BJ (cell line): ENCODE results near the gene EMX2. TPM values are rescaled to one million over a fixed set of nuclear protein-coding genes. Genes with fewer than 3 reads are reported as not detected.

Experiments
- CTCF ChIA-PET: fragments of 350-600 bp; formaldehyde crosslinking; extraction: SDS; loops from one replicate; lab custom pipeline; 2021; ENCODE audit warnings: antibody characterized with exemption, inconsistent platforms; lab: Yijun Ruan, JAX
- POLR2A ChIA-PET: fragments of 300-600 bp; sonication (Branson Sonifier 250); formaldehyde crosslinking; extraction: SDS; loops from one replicate; lab custom pipeline; 2021; ENCODE audit warnings: antibody characterized with exemption; lab: Charles Lee
- DNase-seq: peaks from one replicate; pipeline ENCODE4 v3.0.0-alpha.2; 2011; ENCODE audit warnings: low read depth
- H3K27me3 ChIP-seq: 2 replicates; pipeline ENCODE4 v1.6.0; 2011; ENCODE audit warnings: low read length; ENCODE audit not compliant: control insufficient read depth, insufficient read depth
- H3K36me3 ChIP-seq: 2 replicates; pipeline ENCODE4 v1.5.1; 2011; ENCODE audit warnings: low read length; ENCODE audit not compliant: control insufficient read depth, insufficient read depth
- H3K4me3 ChIP-seq: 2 replicates; pipeline ENCODE4 v1.5.1; 2011; ENCODE audit warnings: low read depth, mild to moderate bottlenecking, control low read depth, low read length
- polyA plus RNA-seq: library from polyadenylated mRNA; depleted of rRNA; stranded (reverse); fragments of >200 nt; gene quantifications from 2 replicates; pipeline ENCODE4 v1.2.3, GENCODE V29; 2011
- TF ChIP-seq, protein P1 (sequence below): IDR thresholded peaks from 2 replicates; pipeline ENCODE4 v1.5.1; 2011; ENCODE audit warnings: low read depth, mild to moderate bottlenecking, control low read depth, inconsistent platforms, low read length, moderate library complexity; ENCODE audit not compliant: insufficient read depth

The EMX2 gene
- polyA plus RNA-seq, 1 experiment, result 0.31 TPM

DNA sequence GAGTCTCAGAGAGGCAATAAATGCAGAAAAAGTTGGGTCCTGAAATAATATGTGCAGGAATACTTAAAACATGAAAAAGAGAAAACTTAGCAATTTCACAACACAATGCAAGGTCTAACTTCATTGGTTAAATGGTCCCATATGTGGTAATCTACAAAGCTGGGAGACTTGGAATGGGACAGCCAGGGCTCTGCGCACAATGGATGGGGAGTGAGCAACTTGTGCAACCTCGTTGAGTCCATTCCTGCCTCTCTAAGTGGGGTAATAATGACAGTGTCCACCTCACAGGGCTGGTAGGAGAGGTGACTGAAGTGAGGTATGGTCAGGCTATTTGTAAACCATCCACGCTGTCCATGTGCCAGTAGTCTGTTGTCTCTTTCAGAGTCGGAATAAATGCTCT, 11.8 kb upstream of the EMX2 start:
- Histone ChIP-seq H3K4me3 (no peak overlapping the region), H3K27me3 (peaks cover 35% of the 10 kb centered on the region), H3K36me3 (no peaks in the 10 kb centered on the region)
- ChIA-PET CTCF (no interaction called here), POLR2A (no interaction called here)
- TF ChIP-seq, protein P1, sequence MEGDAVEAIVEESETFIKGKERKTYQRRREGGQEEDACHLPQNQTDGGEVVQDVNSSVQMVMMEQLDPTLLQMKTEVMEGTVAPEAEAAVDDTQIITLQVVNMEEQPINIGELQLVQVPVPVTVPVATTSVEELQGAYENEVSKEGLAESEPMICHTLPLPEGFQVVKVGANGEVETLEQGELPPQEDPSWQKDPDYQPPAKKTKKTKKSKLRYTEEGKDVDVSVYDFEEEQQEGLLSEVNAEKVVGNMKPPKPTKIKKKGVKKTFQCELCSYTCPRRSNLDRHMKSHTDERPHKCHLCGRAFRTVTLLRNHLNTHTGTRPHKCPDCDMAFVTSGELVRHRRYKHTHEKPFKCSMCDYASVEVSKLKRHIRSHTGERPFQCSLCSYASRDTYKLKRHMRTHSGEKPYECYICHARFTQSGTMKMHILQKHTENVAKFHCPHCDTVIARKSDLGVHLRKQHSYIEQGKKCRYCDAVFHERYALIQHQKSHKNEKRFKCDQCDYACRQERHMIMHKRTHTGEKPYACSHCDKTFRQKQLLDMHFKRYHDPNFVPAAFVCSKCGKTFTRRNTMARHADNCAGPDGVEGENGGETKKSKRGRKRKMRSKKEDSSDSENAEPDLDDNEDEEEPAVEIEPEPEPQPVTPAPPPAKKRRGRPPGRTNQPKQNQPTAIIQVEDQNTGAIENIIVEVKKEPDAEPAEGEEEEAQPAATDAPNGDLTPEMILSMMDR, result no peak
- DNase-seq, result no peak

DNA sequence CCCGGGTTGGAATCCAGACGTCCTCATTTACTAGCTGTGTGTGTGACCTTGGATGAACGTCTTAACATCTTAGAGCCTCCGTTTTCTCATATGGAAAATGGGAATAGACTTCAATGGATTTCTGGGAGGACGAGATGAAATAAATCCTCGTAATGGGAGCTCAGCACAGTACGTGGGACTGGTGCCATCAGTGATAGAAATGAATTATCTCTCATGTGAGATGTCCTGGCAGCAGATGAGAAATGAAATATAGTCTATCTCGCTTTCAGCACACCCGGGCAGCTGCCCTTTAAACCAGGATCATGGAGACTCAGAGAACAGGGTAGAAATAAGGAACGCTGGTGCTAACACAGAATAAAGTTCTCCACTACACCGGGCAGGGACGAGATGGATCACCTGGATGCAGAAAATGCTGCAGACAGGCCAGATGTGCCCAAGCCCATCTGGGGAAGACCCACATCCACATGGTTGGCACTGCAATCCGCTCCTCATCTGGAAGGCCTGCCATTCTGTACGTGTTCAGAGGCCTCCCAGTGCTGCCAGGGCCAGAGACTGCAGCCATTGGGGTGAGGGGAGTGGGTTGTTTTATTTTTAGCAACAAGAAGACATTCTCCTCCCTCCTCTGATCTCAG, 11.1 kb upstream of the EMX2 start:
- Histone ChIP-seq H3K4me3 (no peak overlapping the region), H3K36me3 (no peaks in the 10 kb centered on the region), H3K27me3 (peaks cover 42% of the 10 kb centered on the region)
- TF ChIP-seq, protein P1, result no peak
- POLR2A ChIA-PET, result no interaction called here
- DNase-seq, result no peak
- CTCF ChIA-PET, result no interaction called here

DNA sequence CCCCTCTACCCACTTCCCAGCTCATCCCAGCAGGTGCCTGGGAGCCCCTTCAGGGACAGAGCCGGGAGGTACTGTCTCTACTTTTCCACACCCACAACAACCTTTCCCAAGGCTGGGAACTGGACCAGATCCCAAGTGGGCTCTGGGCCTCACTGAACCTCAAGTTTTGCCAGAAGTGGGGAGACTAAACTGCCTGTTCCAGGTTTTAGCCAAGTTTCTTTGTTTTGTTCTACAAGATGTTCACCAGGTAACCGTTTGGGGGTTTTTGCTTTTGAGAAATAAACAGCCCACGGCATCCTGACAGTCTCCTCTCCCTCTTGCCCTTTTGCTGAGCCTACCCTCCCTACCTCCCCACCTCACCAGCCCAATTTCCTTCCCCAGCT, 10.6 kb upstream of the EMX2 start:
- CTCF ChIA-PET, result interaction anchor here (1.4 kb wide), 1 partner anchor 12 kb away, joined by 4 read pairs; no protein-coding TSS in a partner anchor

DNA sequence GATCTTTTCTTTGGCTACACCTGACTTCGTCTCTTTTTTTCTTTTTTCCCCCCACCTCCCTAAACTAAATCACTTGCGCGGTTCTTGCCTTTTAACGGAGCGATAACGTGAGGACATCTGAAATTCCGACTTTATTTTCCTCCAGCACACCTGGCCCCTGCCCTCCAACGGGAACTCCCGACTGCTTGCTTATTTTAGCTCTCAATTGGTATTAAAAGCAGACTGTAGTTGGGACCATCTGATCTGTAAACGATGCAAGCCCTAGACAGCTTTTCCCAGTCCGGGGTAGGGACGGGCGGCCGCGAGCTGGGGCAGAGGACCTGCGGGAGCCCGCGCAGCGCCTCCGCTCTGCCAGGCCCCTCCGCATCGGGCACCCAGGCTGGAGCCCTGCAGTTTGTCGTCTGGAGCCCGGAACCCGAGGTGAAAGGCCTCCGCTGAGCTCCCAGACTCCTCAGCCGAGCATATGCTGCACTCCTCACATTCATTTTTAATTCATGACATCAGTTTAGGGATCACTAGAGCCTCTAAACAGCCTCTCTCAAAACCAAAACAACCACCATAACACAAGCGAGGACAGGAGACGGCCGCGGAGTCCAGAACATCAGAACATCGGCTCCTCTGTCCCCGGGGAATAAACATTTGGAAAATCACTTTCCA, 10.0 kb upstream of the EMX2 start:
- no peak for DNase-seq
- POLR2A ChIA-PET, result no interaction called here
- H3K27me3 ChIP-seq, result peaks cover 44% of the 10 kb centered on the region
- no peak overlapping the region for H3K4me3 ChIP-seq
- TF ChIP-seq, protein P1, result no peak
- H3K36me3 ChIP-seq, result no peaks in the 10 kb centered on the region
- CTCF ChIA-PET, result interaction anchor here (0.9 to 2.9 kb wide), 5 partner anchors 13 to 727 kb away, joined by 3 to 7 read pairs (median 4); no protein-coding TSS in a partner anchor

More for the DNA sequence above, 10.6 kb upstream of the EMX2 start:
- peaks cover 44% of the 10 kb centered on the region for H3K27me3 ChIP-seq
- TF ChIP-seq, protein P1, result no peak
- no peak overlapping the region for H3K4me3 ChIP-seq
- DNase-seq, result no peak
- POLR2A ChIA-PET, result no interaction called here
- H3K36me3 ChIP-seq, result no peaks in the 10 kb centered on the region

DNA sequence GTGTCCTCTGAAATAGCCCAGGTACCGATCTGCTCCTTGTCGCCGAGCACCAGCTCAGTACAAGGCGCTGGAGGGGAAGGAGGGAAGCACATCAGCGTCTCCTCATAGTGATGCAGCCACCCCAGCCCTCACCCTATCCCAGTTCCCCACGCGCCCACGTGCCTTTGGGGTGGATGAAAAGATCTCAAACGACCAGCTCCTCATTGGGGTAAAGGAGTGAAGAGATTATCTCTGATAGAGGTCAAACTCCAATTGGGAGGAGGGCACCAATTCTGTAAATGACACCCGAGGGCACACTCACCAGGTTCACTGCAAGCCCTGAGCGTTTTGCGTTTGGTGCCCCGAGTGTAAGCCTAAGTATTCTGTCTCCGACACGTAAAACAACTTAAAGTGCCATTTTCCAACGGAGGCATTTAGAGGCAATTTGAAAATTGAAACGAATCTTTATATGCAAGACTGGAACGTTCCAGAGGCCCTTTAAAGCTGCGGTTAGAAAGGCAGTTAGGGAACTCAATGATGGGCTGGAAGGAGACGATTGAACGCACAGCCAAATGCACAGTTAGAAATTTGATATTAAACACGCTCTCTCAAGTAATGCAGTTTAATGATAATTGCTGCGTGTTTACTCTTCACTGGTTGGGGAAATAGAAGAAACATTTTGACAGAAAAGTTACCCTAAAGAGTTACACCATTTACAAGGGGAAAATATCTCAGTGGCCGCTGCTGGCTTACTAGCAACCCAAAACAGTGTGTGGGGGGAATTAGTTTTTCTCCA, 8.9 kb upstream of the EMX2 start:
- H3K36me3 ChIP-seq, result no peaks in the 10 kb centered on the region
- POLR2A ChIA-PET, result no interaction called here
- DNase-seq, result no peak
- H3K27me3 ChIP-seq, result peaks cover 44% of the 10 kb centered on the region
- TF ChIP-seq, protein P1, result no peak
- CTCF ChIA-PET, result interaction anchor here (0.9 to 5.5 kb wide), 9 partner anchors 14 to 926 kb away, joined by 3 to 45 read pairs (median 4); no protein-coding TSS in a partner anchor
- H3K4me3 ChIP-seq, result no peak overlapping the region
